Osteoblast (primary cell): ENCODE results near the gene GCFC2. TPM values are rescaled to one million over a fixed set of nuclear protein-coding genes. Genes with fewer than 3 reads are reported as not detected.
A peak's percentile ranks its signal among the peaks of the same experiment; 100 is the strongest.

Source experiments
- DNase-seq: peaks from one replicate; pipeline ENCODE4 v3.0.0; 2011; ENCODE audit warnings: low spot score, mixed read lengths; ENCODE audit not compliant: insufficient read length; ENCODE audit errors: missing footprints
- H2AFZ ChIP-seq: 2 replicates; pipeline ENCODE4 v1.6.0; 2011; ENCODE audit warnings: mild to moderate bottlenecking, low read length
- H3K27ac ChIP-seq: 2 replicates; pipeline ENCODE4 v1.5.1; 2011; ENCODE audit warnings: mild to moderate bottlenecking, low read depth, low read length, moderate library complexity
- H3K27me3 ChIP-seq: 2 replicates; pipeline ENCODE4 v1.6.0; 2012; ENCODE audit warnings: mild to moderate bottlenecking, control low read depth, inconsistent platforms, low read length, moderate library complexity; ENCODE audit not compliant: insufficient read depth
- H3K36me3 ChIP-seq: 2 replicates; pipeline ENCODE4 v1.5.1; 2011; ENCODE audit warnings: mild to moderate bottlenecking, low read length, control low read depth, moderate library complexity; ENCODE audit not compliant: insufficient read depth
- H3K4me1 ChIP-seq: 2 replicates; pipeline ENCODE4 v1.5.1; 2011; ENCODE audit warnings: mild to moderate bottlenecking, low read length, control low read depth, moderate library complexity; ENCODE audit not compliant: insufficient read depth
- H3K4me2 ChIP-seq: 2 replicates; pipeline ENCODE4 v1.6.0; 2011; ENCODE audit warnings: mild to moderate bottlenecking, low read length; ENCODE audit not compliant: insufficient read depth
- H3K4me3 ChIP-seq: fragments of 200-600 bp; sonication (generic); 3 replicates; pipeline ENCODE4 v1.5.1; 2012; ENCODE audit warnings: mild to moderate bottlenecking, low read length, inconsistent platforms; ENCODE audit not compliant: insufficient read depth
- H3K79me2 ChIP-seq: 2 replicates; pipeline ENCODE4 v1.6.0; 2012; ENCODE audit warnings: mild to moderate bottlenecking, low read length, control low read depth, inconsistent platforms; ENCODE audit not compliant: insufficient read depth
- H3K9me3 ChIP-seq: 2 replicates; pipeline ENCODE4 v1.5.1; 2011; ENCODE audit warnings: low read depth, low read length, control low read depth
- H4K20me1 ChIP-seq: 2 replicates; pipeline ENCODE4 v1.6.0; 2012; ENCODE audit warnings: mild to moderate bottlenecking, low read length, control low read depth; ENCODE audit not compliant: insufficient read depth
- CTCF ChIP-seq: IDR thresholded peaks from 2 replicates; pipeline ENCODE4 v1.5.1; 2011; ENCODE audit warnings: mild to moderate bottlenecking, low read depth, low read length, moderate library complexity; ENCODE audit errors: extremely low read depth
- total RNA-seq: library from RNA; depleted of rRNA; stranded (reverse); fragments of >200 nt; gene quantifications from 2 replicates; pipeline ENCODE4 v1.2.3, GENCODE V29; 2012

The GCFC2 gene
- total RNA-seq, 1 donor, result 19.5 TPM

GRCh38 chr2:75622500-75622899, 88.2 kb downstream of the GCFC2 start:
- Histone ChIP-seq H4K20me1 (no peaks in the 10 kb centered on the region), H3K4me1 (peaks cover 22% of the 10 kb centered on the region), H3K4me2 (no peak overlapping the region), H3K4me3 (no peak overlapping the region), H3K36me3 (no peaks in the 10 kb centered on the region), H3K79me2 (no peaks in the 10 kb centered on the region), H3K27me3 (peaks cover 4% of the 10 kb centered on the region), H3K9me3 (no peaks in the 10 kb centered on the region), H2AFZ (peak overlapping the region; percentile 25), H3K27ac (no peak overlapping the region)
- no peak for DNase-seq
- TF ChIP-seq CTCF, result no peak

GRCh38 chr2:75621228-75621627, 89.5 kb downstream of the GCFC2 start:
- H3K79me2 ChIP-seq, result no peaks in the 10 kb centered on the region
- no peaks in the 10 kb centered on the region for H3K36me3 ChIP-seq
- H3K4me1 ChIP-seq, result peaks cover 22% of the 10 kb centered on the region
- H3K27ac ChIP-seq, result no peak overlapping the region
- no peak overlapping the region for H2AFZ ChIP-seq
- no peaks in the 10 kb centered on the region for H3K9me3 ChIP-seq
- no peak overlapping the region for H3K4me3 ChIP-seq
- H4K20me1 ChIP-seq, result no peaks in the 10 kb centered on the region
- H3K27me3 ChIP-seq, result no peaks in the 10 kb centered on the region
- no peak for TF ChIP-seq CTCF
- H3K4me2 ChIP-seq, result no peak overlapping the region
- no peak for DNase-seq

- DNase-seq, result no peak
- no peaks in the 10 kb centered on the region for H3K9me3 ChIP-seq
- H3K4me3 ChIP-seq, result no peak overlapping the region
- no peaks in the 10 kb centered on the region for H3K27me3 ChIP-seq
- H3K4me2 ChIP-seq, result peak overlapping the region; percentile 40
- H4K20me1 ChIP-seq, result no peaks in the 10 kb centered on the region
- H3K27ac ChIP-seq, result peak overlapping the region; percentile 31
- H3K79me2 ChIP-seq, result no peaks in the 10 kb centered on the region
- no peaks in the 10 kb centered on the region for H3K36me3 ChIP-seq
- peaks cover 22% of the 10 kb centered on the region for H3K4me1 ChIP-seq
- TF ChIP-seq CTCF, result no peak
- no peak overlapping the region for H2AFZ ChIP-seq
Measured at GRCh38 chr2:75619956-75620740, 90.6 kb downstream of the GCFC2 start.

- no peak overlapping the region for H3K27ac ChIP-seq
- TF ChIP-seq CTCF, result no peak
- no peak overlapping the region for H2AFZ ChIP-seq
- no peaks in the 10 kb centered on the region for H3K27me3 ChIP-seq
- no peaks in the 10 kb centered on the region for H3K79me2 ChIP-seq
- H3K4me3 ChIP-seq, result no peak overlapping the region
- H4K20me1 ChIP-seq, result no peaks in the 10 kb centered on the region
- H3K9me3 ChIP-seq, result no peaks in the 10 kb centered on the region
- H3K4me1 ChIP-seq, result peaks cover 15% of the 10 kb centered on the region
- H3K36me3 ChIP-seq, result no peaks in the 10 kb centered on the region
- no peak for DNase-seq
- no peak overlapping the region for H3K4me2 ChIP-seq
Measured at GRCh38 chr2:75616933-75617332, 93.8 kb downstream of the GCFC2 start.
